Cardiac septum (tissue), 1 donor: Measurements from ENCODE around the gene ZFYVE9. TPM values are rescaled to one million over a fixed set of nuclear protein-coding genes. Genes with fewer than 3 reads are reported as not detected.
"Not testable (repeated sequence)": the region's sequence is repeated elsewhere in the genome, so short reads cannot be mapped to it uniquely, and the experiment has no call there.

ENCODE experiments used
- DNase-seq: peaks from one replicate; pipeline ENCODE4 v3.0.0-alpha.2; 2020; ENCODE audit warnings: low spot score
- intact Hi-C: fragments of 100-400 bp; cut with DNase I; formaldehyde crosslinking; loops from one replicate; pipeline ENCODE4 v1.14.0; 2022
- total RNA-seq: library from RNA; stranded (reverse); fragmentation: NEBNext Ultra II Directional; extraction: Animal tissue kit (Norgen Biotek cat#: 25700); gene quantifications from one replicate; pipeline ENCODE4 v1.2.1, GENCODE V29; 2021
- donor health status: DM: no; HTN: no; CAD: no.

Gene ZFYVE9
- total RNA-seq, 1 donor from 2014 or later = 15.5 TPM

- no peak for DNase-seq
Observed at GRCh38 chr1:52358851-52359497, 217.1 kb downstream of the ZFYVE9 start.

GRCh38 chr1:52359676-52360594 is 218.0 kb downstream of the ZFYVE9 start:
- intact Hi-C loops = no loop called here
- DNase-seq = no peak

More at GRCh38 chr1:52358851-52359497, 217.1 kb downstream of the ZFYVE9 start:
- intact Hi-C loops = no loop called here

- intact Hi-C loops = no loop called here
- DNase-seq = no peak
Observed at GRCh38 chr1:52360595-52360968, 218.7 kb downstream of the ZFYVE9 start.

GRCh38 chr1:52364235-52364839 is 222.4 kb downstream of the ZFYVE9 start:
- intact Hi-C loops = loop anchor here (2.0 kb wide), 1 partner anchor 222 kb away; the partner anchor contains the start of gene ZFYVE9
- DNase-seq = no peak

- intact Hi-C loops = loop anchor here (2.0 to 5.0 kb wide), 2 partner anchors 222 to 332 kb away; partner anchors contain the start of genes COA7 and ZFYVE9
- no peak for DNase-seq
Observed at GRCh38 chr1:52365071-52365745, 223.3 kb downstream of the ZFYVE9 start.

- intact Hi-C loops = loop anchor here (2.0 to 5.0 kb wide), 3 partner anchors 39 to 331 kb away; partner anchors contain the start of genes COA7, ORC1, PRPF38A and ZFYVE9
- DNase-seq = peak; percentile 99
Observed at GRCh38 chr1:52365746-52366516, 224.0 kb downstream of the ZFYVE9 start, which contains the start of gene CC2D1B. Gene CC2D1B, minus strand, starts transcription at chr1:52366205. Its CDS starts 1,585 bp downstream, at chr1:52364620.

- intact Hi-C loops = loop anchor here (2.0 to 5.0 kb wide), 2 partner anchors 38 to 331 kb away; partner anchors contain the start of genes COA7, ORC1 and PRPF38A
- DNase-seq = no peak
Observed at GRCh38 chr1:52366517-52366827, 224.6 kb downstream of the ZFYVE9 start.

- intact Hi-C loops = loop anchor here (2.0 to 5.0 kb wide), 2 partner anchors 38 to 330 kb away; partner anchors contain the start of genes COA7, ORC1 and PRPF38A
Observed at GRCh38 chr1:52367272-52367671, 225.4 kb downstream of the ZFYVE9 start.

GRCh38 chr1:52368383-52369172 is 226.7 kb downstream of the ZFYVE9 start:
- DNase-seq = no peak
- intact Hi-C loops = loop anchor here (5.0 kb wide), 1 partner anchor 329 kb away; the partner anchor contains the start of gene COA7

More at GRCh38 chr1:52367272-52367671, 225.4 kb downstream of the ZFYVE9 start:
- no peak for DNase-seq

GRCh38 chr1:52369851-52370250 is 228.0 kb downstream of the ZFYVE9 start:
- DNase-seq = not testable (repeated sequence)
- intact Hi-C loops = loop anchor here (5.0 kb wide), 1 partner anchor 327 kb away; the partner anchor contains the start of gene COA7

- DNase-seq = no peak
- intact Hi-C loops = no loop called here
Observed at GRCh38 chr1:52385376-52385775, 243.5 kb downstream of the ZFYVE9 start.

GRCh38 chr1:52386458-52386857 is 244.6 kb downstream of the ZFYVE9 start:
- no peak for DNase-seq
- intact Hi-C loops = no loop called here

GRCh38 chr1:52393174-52393573 is 251.3 kb downstream of the ZFYVE9 start:
- intact Hi-C loops = no loop called here
- DNase-seq = no peak

Other genes with a start within 250 kb of the ZFYVE9 start
- gene RAB3B, start 151.4 kb upstream of the ZFYVE9 start, total RNA-seq = not detected
- 3.9 TPM for gene KTI12, start 108.3 kb upstream of the ZFYVE9 start, total RNA-seq
- gene TXNDC12, start 86.9 kb upstream of the ZFYVE9 start, total RNA-seq = 22.0 TPM
- gene BTF3L4, start 85.8 kb upstream of the ZFYVE9 start, total RNA-seq = 33.5 TPM
- 19.5 TPM for gene CC2D1B, start 224.1 kb downstream of the ZFYVE9 start, total RNA-seq